ENCODE data around the gene KCNQ1.

KCNQ1 gene

GRCh38 chr11:2694495-2694894 is 249.7 kb downstream of the KCNQ1 start:
- DNase-seq (ENCODE audit: low spot score) (no peak), ATAC-seq (ENCODE audit: low read depth) (no peak)
- H3K4me3 ChIP-seq (ENCODE audit: severe bottlenecking) = no peak overlapping the region
- H3K36me3 ChIP-seq (ENCODE audit: low read depth) = peaks cover 4% of the 10 kb centered on the region
- H3K9me3 ChIP-seq (ENCODE audit: severe bottlenecking) = no peaks in the 10 kb centered on the region
- TF ChIP-seq, protein P1, sequence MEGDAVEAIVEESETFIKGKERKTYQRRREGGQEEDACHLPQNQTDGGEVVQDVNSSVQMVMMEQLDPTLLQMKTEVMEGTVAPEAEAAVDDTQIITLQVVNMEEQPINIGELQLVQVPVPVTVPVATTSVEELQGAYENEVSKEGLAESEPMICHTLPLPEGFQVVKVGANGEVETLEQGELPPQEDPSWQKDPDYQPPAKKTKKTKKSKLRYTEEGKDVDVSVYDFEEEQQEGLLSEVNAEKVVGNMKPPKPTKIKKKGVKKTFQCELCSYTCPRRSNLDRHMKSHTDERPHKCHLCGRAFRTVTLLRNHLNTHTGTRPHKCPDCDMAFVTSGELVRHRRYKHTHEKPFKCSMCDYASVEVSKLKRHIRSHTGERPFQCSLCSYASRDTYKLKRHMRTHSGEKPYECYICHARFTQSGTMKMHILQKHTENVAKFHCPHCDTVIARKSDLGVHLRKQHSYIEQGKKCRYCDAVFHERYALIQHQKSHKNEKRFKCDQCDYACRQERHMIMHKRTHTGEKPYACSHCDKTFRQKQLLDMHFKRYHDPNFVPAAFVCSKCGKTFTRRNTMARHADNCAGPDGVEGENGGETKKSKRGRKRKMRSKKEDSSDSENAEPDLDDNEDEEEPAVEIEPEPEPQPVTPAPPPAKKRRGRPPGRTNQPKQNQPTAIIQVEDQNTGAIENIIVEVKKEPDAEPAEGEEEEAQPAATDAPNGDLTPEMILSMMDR (IDR thresholded peaks at IDR 0.05; ENCODE audit: poor library complexity, severe bottlenecking) = no peak
- H3K27ac ChIP-seq (ENCODE audit: poor library complexity, severe bottlenecking) = no peak overlapping the region
- no peaks in the 10 kb centered on the region for H3K27me3 ChIP-seq (ENCODE audit: insufficient read depth, poor library complexity, severe bottlenecking)
- peaks cover 5% of the 10 kb centered on the region for H3K4me1 ChIP-seq (ENCODE audit: insufficient read depth, poor library complexity, severe bottlenecking)

- H3K4me3 ChIP-seq (ENCODE audit: severe bottlenecking) = no peak overlapping the region
- H3K27me3 ChIP-seq (ENCODE audit: insufficient read depth, poor library complexity, severe bottlenecking) = no peaks in the 10 kb centered on the region
- peaks cover 5% of the 10 kb centered on the region for H3K4me1 ChIP-seq (ENCODE audit: insufficient read depth, poor library complexity, severe bottlenecking)
- H3K27ac ChIP-seq (ENCODE audit: poor library complexity, severe bottlenecking) = no peak overlapping the region
- no peak for ATAC-seq (ENCODE audit: low read depth)
- TF ChIP-seq, protein P1 (IDR thresholded peaks at IDR 0.05; ENCODE audit: poor library complexity, severe bottlenecking) = no peak
- H3K9me3 ChIP-seq (ENCODE audit: severe bottlenecking) = no peaks in the 10 kb centered on the region
- peaks cover 4% of the 10 kb centered on the region for H3K36me3 ChIP-seq (ENCODE audit: low read depth)
- peak; percentile 19 for DNase-seq (ENCODE audit: low spot score)
Measured at GRCh38 chr11:2694995-2695939, 250.5 kb downstream of the KCNQ1 start.

DNA sequence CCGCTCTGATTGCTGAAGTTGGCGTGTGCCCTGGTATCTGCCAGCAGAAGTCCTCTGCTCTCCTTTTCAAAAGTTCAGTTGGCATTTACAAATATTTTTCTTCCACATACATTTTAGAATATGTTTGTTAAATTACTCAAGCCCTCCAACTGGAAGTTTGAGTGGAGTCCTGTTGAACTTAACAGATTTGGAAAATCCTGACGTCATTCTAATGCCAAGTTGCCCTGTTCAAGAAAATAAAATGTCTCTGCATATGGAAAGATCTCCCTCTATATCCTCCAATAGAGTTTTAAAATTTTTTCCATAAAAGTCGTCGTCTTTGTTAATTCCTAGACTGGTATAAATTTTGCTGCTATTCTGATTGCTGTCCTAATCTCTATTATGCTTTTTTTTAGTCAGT is 251.6 kb downstream of the KCNQ1 start:
- H3K27me3 ChIP-seq (ENCODE audit: insufficient read depth, poor library complexity, severe bottlenecking) = no peaks in the 10 kb centered on the region
- H3K27ac ChIP-seq (ENCODE audit: poor library complexity, severe bottlenecking) = no peak overlapping the region
- no peak for DNase-seq (ENCODE audit: low spot score)
- ATAC-seq (ENCODE audit: low read depth) = no peak
- TF ChIP-seq, protein P1 (IDR thresholded peaks at IDR 0.05; ENCODE audit: poor library complexity, severe bottlenecking) = no peak
- peaks cover 4% of the 10 kb centered on the region for H3K36me3 ChIP-seq (ENCODE audit: low read depth)
- H3K4me1 ChIP-seq (ENCODE audit: insufficient read depth, poor library complexity, severe bottlenecking) = peaks cover 5% of the 10 kb centered on the region
- no peaks in the 10 kb centered on the region for H3K9me3 ChIP-seq (ENCODE audit: severe bottlenecking)
- H3K4me3 ChIP-seq (ENCODE audit: severe bottlenecking) = no peak overlapping the region

DNA sequence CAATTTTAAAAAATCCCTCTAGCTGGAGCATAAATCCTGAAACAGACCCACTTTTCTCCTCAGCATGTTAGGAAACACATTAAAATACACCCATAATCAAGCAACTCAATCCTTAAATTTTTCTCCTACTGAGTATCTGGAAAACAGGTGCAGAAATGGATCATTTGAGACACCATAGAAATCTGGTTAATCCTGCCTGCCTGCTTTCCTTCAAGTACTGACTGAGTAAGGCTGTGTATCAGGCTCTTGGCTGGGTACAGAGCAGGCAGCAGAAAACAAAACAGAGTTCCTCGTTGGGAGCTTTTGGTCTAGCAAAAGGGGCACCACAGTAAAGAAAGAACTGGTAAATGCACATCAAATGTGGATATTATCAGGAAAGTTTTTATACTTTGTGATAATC is 253.1 kb downstream of the KCNQ1 start:
- Histone ChIP-seq H3K4me1 (ENCODE audit: insufficient read depth, poor library complexity, severe bottlenecking) (peaks cover 5% of the 10 kb centered on the region), H3K36me3 (ENCODE audit: low read depth) (peaks cover 4% of the 10 kb centered on the region), H3K9me3 (ENCODE audit: severe bottlenecking) (no peaks in the 10 kb centered on the region), H3K27ac (ENCODE audit: poor library complexity, severe bottlenecking) (no peak overlapping the region), H3K27me3 (ENCODE audit: insufficient read depth, poor library complexity, severe bottlenecking) (no peaks in the 10 kb centered on the region), H3K4me3 (ENCODE audit: severe bottlenecking) (peak overlapping the region; percentile 55)
- no peak for DNase-seq (ENCODE audit: low spot score)
- TF ChIP-seq, protein P1 (IDR thresholded peaks at IDR 0.05; ENCODE audit: poor library complexity, severe bottlenecking) = no peak
- ATAC-seq (ENCODE audit: low read depth) = no peak
